NCI-H1092 treated with DMSO at 0.1 percent for 48 hours (cell line): ENCODE results near the gene POLD1.
A peak's percentile ranks its signal among the peaks of the same experiment; 100 is the strongest.

Experiments
- DNase-seq: peaks from one replicate; lab custom pipeline; 2025; lab: John Stamatoyannopoulos, UW

POLD1 gene

DNA sequence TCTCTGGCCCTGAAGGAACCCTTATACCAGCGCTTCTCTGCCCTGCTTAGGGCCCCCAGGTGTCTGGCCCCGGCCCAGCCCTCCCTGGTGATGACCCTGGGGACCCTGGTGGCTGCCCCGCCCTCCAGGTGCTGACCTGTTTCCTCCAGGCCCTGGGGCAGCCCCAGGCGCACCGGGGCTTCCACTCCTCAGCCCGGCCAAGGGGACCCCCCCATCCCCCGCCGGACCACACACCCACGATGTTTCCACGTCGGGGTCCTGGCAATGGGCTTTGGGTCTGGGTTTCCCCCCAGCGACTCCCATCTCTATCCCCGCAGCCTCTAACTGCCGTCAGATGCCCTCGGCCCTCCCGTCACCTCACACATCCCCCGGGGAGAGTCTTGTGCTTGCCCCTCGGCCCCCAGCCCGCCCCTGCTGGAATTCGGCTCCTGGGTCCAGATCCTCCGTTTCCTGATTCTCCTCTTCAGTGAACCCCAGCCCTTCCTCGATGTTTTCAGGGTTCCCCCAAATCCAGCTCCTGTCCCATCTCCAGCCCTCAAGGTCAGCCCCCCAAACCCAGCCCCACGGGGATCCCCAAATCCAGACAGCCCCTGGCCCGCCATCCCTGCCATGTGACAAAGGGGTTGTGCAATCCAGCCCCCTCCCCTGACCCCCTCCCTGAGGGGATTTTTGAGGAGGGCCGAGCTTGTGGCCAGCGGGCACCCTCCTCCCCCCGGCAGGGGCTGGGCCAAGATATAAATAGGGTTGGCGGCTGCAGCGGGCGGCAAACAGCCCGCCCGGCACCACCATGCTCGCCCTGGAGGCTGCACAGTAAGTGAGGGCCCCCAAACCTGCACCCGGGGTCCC lies 34.3 kb downstream of the POLD1 start, which contains the start of gene SPIB:
SPIB (plus strand) TSS at position 763 of the 846 bp plus-strand sequence; CDS start at position 788, 25 bp downstream.
- no peak for DNase-seq

DNA sequence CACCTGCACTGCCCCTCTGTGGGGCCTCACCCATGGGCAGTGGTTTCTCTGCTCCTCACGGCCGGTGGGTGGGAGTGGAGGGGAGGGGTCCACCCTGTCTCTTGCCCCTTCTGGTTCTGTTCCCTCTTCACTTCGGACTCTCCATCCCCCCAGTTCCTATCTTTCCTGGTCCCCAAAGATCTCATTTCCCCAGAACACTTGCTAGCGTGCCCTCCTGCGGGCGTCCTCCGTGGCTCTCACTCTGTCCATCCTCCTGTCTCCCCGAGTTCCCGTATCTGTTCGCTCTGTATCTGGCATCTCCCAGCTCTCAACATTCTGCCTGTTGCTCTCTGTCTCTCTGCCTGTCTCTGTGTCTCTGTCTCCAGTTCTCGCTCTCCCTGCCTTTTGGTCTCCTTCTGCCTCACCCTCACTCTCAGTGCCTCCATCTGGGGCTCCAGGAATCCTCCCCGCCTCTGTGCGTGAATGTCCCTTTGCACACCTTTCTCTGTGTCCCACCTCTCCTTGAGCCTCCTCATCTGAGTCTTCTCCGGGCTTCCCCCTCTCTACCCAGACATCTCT lies 35.0 kb downstream of the POLD1 start:
- no peak for DNase-seq

DNA sequence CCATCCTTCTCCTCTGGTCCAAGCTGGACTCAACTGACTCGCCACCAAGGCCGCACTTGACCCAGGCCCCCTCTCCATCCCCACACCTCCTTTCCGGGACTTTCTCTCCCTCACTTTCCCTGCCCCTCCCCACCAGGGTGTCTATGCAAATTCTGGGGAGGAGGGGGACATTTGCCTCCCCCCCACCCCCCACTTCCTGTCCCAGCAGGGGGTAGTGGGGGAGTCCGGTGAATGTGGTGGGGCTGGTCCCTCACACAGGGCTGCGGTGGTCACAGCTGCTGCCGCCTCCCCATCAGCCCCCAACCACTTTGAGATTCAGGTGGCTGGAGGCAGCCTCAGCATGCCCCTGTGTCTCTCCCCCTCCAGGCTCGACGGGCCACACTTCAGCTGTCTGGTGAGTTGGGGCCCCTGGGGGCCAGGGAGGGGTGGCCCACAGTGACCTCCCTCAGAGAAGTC lies 35.5 kb downstream of the POLD1 start:
- DNase-seq = no peak

DNA sequence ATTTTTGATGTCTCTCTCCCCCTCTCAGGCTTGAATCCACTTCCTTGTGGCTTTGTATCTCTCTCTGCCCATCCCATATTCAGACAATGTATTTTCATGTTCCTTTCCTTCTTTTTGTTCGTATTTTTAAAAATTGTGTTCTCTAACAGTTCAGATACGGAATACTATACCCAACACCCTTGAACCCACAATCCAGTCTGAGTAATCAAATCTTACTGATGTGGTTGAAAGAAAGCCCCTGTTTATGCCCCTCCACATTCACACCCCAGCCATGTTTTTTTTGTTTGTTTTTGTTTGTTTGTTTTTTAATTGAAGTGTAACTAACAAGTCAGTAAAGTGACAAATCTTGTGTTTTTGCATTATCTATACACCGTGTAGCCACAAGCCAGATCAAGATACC lies 36.0 kb downstream of the POLD1 start:
- DNase-seq = no peak

DNA sequence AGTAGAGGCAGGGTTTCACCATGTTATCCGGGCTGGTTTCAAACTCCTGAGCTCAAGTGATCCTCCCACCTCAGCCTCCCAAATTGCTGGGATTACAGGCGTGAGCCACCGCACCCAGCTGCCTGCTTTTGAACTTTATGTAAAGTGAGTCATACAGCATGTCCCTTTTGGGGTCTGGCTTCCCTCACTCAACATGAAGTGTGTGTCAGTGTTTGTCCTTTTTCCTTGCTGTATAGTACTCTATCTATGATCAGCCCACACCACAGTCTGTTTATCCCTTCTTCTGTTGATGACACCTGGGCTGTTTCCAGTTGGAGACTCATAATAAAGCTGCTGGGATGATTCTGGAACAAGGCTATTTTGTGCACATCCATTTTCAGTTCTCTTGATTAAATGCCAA lies 36.7 kb downstream of the POLD1 start:
- no peak for DNase-seq

DNA sequence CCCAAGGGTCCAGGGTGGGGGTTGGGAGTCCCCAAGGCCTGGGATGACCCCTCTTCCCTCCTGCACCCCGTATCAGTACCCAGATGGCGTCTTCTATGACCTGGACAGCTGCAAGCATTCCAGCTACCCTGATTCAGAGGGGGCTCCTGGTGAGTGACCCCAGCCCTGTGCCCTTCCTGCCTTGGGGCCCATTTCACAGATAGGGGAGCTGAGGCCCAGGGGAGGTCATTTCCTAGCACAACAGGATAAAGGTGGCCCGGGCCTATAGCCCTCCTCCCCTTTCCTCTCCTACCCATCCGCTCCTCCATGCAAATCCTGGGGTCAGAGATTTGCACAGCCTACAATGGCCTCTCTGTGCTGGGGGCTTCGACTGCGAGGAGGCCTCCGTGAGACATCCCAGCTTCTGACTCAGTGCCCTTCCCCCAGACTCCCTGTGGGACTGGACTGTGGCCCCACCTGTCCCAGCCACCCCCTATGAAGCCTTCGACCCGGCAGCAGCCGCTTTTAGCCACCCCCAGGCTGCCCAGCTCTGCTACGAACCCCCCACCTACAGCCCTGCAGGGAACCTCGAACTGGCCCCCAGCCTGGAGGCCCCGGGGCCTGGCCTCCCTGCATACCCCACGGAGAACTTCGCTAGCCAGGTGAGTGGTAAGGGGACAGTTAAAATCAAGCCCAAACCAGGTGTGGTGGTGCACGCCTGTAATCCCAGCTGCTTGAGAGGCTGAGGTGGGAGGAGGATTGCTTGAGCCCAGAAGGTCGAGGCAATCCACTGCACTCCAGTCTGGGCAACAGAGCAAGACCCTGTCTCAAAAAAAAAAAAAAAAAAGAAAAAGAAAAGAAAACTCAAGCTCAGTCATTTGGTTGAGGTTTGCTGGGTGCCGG lies 38.5 kb downstream of the POLD1 start:
- DNase-seq = no peak

DNA sequence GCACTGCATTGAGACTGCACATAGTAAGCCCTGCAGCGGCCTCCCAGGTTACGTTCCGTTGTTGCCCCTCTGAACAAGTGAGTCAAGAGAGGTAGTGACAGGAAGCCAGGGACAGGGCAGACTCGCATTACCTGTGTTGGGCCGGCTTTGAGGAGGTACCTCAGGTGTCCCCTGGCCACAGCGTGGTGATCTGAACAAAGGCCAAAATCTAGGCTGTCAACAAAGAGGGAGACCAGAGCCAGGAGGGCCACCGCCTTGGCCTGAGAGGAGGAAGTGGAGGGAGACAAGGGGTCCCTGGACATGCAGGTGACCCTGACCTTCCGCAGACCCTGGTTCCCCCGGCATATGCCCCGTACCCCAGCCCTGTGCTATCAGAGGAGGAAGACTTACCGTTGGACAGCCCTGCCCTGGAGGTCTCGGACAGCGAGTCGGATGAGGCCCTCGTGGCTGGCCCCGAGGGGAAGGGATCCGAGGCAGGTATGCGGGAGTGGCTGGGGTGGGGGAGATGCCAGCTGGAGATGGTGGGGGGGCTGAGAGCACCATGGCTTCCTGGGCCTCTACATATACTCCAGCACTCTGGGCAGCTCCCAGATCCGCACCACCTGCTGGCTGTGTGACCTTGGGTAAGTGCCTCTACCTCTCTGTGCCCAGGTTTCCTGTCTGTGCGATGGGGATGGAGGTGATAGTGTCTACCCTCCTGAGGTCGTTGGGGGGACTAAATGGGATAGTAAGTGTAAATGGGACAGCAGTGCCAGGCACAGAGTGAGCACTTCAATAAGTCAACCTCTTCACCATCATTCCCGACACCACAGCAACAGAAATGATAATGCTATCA lies 39.3 kb downstream of the POLD1 start:
- no peak for DNase-seq

DNA sequence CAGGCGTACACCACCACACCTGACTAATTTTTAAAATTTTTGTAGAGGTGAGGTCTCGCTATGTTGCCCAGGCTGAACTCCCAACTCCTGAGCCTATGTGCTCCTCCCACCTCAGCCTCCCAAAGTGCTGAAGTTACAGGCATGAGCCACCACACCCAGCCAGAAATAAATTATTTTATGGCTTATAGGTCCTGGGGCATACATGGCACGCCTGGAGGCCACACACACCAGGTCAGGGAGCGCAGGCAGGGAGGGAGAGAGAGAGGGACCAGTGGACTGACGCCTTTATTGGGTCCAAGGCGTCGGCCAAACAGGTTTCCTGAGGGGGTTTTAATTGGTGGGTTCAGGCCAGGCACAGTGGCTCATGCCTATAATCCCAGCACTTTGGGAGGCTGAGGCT lies 41.4 kb downstream of the POLD1 start:
- no peak for DNase-seq

DNA sequence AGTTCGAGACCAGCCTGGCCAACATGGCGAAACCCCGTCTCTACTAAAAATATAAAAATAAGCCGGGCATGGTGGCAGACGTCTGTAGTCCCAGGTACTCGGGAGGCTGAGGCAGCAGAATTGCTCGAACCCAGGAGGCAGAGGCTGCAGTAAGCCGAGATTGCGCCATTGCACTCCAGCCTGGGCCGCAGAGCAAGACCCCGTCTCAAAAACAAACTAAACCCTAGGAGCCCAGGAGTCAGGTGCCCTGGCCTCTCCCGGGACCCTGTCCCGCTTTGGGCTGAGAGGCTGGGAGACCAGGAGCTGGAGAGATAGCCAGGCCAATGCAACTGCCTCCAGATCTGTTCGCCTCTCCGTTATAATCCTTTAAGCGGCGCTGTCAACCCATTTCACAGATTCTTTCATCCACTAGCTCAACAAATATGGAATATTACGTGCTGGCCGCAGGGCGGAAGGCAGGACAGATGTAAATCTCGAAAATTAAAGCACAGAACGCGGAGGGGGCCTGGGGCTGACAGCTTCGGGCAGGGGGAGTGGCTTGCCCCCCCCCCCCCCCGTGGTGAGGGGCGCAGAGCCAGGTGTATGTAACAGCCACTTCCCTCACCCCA lies 43.3 kb downstream of the POLD1 start:
- DNase-seq = no peak

DNA sequence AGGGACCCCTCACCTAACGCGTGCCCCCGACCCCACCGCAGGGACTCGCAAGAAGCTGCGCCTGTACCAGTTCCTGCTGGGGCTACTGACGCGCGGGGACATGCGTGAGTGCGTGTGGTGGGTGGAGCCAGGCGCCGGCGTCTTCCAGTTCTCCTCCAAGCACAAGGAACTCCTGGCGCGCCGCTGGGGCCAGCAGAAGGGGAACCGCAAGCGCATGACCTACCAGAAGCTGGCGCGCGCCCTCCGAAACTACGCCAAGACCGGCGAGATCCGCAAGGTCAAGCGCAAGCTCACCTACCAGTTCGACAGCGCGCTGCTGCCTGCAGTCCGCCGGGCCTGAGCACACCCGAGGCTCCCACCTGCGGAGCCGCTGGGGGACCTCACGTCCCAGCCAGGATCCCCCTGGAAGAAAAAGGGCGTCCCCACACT lies 43.9 kb downstream of the POLD1 start:
- no peak for DNase-seq

DNA sequence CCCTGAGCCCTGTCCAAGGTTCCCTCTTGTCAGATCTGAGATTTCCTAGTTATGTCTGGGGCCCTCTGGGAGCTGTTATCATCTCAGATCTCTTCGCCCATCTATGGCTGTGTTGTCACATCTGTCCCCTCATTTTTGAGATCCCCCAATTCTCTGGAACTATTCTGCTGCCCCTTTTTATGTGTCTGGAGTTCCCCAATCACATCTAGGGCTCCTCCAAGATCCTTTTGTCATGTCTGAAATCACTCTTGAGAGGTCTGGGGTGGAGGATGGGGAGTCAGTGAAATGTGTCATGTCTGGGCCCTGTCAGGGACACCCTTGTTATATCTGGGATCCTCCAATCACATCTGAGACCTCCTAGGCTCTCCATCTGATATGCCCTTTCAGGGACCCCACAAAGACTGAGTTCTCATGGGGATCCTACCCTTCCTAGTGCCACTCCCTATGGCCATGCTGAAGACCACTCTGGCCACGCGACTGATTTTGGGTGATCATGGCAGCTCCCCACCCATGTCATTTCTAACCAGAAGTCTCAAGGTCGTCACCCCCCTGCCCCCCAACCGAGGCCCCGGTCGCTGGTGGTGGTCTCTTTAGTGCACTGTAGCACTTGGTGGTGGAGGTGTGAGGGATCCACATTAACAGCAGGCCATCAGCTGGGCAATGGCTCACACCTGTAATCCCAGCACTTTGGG lies 44.8 kb downstream of the POLD1 start:
- no peak for DNase-seq

DNA sequence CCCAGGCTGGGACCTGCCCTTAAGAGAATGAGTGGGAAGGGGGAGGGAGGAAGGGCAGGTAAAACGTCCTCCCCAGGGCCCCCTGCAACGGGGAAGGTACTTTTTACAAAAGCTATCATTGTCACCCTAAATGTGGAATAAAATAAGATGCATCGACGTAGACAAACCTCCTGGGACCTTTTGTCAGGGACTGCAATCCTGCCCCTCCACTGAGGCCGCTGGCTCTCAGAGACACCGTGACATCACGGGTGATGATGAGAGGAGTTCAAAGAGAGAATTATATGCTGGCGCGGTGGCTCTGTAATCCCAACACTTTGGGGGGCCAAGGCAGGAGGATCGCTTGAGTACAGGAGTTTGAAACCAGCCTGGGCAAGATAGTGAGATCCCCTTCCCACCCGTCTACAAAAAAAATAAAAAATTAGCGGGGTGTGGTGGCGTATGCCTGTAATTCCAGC lies 46.8 kb downstream of the POLD1 start:
- DNase-seq = no peak

DNA sequence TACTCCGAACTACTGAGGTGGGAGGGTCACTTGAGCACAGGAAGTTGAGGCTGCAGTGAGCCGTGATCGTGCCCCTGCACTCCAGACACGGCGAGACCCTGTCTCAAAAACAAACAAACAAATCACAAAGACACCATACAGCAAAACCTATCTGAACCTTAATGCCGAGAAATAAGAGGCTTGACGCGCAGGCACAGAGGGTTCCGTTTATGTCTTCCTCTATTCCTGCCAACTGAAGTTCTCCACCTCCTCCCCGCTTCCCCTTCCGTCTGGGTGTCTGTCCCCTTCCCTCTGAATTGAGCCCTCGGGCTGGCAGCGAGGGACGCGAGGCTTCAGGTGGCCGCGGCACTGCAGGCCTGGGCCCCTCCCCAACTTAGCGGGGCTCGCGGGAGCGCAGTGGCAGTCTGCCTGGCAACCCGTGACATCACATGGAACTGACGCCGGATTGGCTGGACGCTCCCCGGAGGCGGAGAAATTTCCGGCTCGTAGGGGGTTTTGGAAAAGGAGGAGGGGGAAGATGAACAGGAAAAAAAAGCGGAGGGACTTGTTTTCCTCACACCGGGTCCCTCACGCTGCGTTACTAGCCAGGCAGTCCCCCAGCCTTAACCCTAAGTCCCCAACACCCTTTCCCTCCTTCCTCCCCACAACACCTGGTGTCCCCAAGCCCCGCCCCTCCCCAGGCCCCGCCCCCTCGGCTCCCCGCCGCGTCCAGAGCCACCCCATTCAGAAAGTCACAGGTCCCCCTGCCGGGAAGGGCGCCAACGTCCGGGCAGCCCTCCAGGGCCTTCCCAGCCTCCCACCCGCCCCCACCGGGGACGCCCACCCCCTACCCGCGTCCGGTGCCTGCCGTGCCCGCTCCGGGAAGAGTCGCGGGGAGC lies 47.4 kb downstream of the POLD1 start:
- DNase-seq = peak; percentile 55

DNA sequence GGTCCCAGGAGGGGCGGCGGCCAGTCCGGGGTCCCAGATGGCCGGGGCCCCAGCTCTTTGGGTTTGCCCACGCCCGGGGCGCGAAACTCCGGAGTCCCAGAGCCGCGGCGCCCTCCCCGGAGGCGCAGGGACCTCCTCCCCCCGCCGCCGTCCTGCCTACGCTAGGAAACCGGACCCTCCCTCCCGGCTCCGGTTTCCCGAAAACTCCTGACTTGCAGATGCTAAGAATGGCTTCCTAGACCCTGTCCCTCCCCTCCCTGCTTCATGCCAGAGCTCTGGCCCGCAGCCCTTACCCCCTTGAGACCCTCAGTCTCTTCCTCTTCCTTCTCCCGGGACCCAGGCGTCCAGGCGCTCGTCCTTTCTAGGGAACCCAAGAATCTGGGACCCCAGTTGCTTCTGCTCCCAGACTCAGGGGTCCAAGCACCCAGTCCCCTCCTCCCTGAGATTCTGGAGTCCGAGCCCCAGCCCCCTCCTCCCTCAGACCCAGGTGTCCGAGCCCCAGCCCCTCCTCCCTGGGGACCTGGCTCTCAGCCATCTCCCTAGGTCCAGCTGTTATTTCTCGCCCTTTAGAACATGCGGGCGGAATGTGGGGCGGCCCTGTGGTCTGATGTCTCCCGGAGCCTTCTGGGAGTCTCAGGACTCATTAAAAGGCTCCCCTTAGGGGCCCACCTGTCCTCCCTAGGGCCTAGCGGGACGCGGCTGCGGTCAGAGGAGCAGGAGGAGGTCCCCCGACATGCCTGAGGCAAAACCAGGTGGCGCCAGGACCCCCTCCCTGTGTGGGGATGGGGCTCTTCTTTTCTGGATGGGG lies 48.3 kb downstream of the POLD1 start, which contains the start of gene MYBPC2:
MYBPC2 (plus strand) TSS at position 672 of the 808 bp plus-strand sequence; CDS start at position 734, 62 bp downstream.
- DNase-seq = no peak

DNA sequence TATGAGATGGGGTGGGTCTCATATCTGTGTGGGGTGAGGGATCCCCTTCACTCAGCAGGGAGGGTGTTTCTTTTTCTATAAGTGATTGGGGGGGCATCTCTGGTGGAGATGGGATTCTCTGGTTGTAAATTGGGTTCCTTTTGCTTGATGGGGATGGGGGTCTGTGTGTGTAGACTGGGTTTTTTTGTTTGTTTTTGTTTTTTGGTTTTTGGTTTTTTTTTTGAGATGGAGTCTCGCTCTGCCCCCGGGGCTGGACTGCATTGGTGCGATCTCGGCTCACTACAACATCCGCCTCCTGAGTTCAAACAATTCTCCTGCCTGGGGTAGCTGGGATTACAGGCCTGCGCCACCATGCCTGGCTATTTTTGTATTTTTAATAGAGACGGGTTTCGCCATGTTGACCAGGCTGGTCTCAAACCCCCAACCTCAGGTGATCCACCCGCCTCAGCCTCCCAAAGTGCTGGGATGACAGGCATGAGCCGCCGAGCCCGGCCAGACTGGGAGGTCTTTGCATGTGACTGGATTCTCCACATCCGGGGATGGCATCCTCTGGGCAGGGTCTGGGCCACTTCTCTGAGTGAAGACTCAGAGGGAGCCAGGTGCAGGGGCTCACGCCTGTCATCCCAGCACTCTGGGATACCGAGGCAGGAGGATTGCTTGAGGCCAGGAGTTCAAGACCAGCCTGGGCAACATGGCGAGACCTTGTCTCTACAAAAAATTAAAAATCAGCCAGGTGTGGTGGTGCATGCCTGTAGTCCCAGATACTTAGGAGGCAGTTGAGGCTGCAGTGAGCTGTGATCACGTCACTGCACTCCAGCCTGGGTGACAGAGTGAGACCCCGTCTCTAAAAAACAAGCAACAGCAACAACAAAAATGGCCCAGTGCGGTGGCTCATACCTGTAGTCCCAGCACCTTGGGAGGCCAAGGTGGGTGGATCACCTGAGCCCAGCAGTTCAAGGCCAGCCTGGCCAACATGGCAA lies 49.3 kb downstream of the POLD1 start:
- DNase-seq = no peak

DNA sequence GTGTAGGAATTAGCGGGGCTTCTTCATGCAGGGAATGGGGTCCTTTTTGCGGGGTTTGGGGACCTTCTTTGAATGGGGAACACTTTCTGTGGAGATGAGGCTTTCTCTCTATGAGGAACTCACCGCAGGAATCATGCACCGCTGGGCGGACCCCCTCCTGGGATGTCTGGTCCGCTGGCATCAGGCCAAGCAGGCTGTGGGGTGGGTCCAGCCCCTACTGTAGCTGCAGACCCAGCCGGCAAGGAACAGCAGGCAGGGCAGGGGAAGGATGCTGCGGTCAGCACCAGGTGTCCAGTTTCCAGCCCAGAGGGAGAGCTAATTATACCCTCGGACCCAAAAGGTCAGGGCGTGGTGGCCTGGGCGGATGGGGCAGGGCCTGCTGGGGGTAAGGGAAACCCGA lies 50.4 kb downstream of the POLD1 start:
- no peak for DNase-seq

DNA sequence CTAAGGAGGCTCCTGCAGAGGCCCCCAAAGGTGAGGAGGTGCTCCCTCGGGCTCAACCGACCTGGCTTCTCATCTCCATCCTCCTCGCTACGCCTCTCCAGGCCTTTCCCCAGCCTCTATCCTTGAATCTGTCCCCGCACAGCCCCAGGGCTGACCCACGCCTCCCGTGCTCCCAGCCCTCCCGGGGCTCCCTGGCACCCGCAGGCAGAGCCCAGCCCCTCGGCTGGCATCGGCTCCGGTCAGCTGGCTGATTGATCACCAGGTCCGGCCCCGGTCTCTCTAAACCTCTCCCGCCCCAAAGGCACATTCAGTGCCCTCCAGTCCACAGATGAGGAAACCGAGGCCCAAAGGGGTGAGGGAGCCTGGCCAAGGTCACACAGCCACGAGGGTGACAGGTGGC lies 51.1 kb downstream of the POLD1 start:
- no peak for DNase-seq
